Chondrocyte (in vitro differentiated cells): ENCODE data around the gene COL8A1. TPM values are rescaled to one million over a fixed set of nuclear protein-coding genes. Genes with fewer than 3 reads are reported as not detected.

Experiments used
- DNase-seq: peaks from one replicate; pipeline ENCODE4 v3.0.0; 2021; ENCODE audit warnings: mixed read lengths, low spot score
- H3K27ac Mint-ChIP-seq: one replicate; pipeline ENCODE4 v1.8.0; 2021; ENCODE audit warnings: mild to moderate bottlenecking, moderate library complexity, mixed read lengths; ENCODE audit not compliant: unreplicated experiment
- H3K27me3 Mint-ChIP-seq: 2 replicates; pipeline ENCODE4 v1.8.0; 2021; ENCODE audit warnings: low read depth, mixed read lengths
- H3K36me3 Mint-ChIP-seq: 2 replicates; pipeline ENCODE4 v1.8.0; 2021; ENCODE audit warnings: low read depth, mixed read lengths
- H3K4me1 Mint-ChIP-seq: 2 replicates; pipeline ENCODE4 v1.8.0; 2021; ENCODE audit warnings: low read depth, mild to moderate bottlenecking, mixed read lengths
- H3K4me3 Mint-ChIP-seq: one replicate; pipeline ENCODE4 v1.8.0; 2021; ENCODE audit warnings: mild to moderate bottlenecking, moderate library complexity, mixed read lengths; ENCODE audit not compliant: unreplicated experiment
- H3K9me3 Mint-ChIP-seq: 2 replicates; pipeline ENCODE4 v1.8.0; 2021; ENCODE audit warnings: low read depth, mixed read lengths
- CTCF ChIP-seq: fragments of 200-600 bp; sonication (generic); IDR thresholded peaks from 2 replicates; pipeline ENCODE4 v1.5.0; 2021; ENCODE audit warnings: antibody characterized with exemption, mild to moderate bottlenecking, moderate library complexity
- total RNA-seq: library from RNA; stranded (reverse); gene quantifications from 3 replicates; pipeline ENCODE4 v1.2.1, GENCODE V29; 2021

The COL8A1 gene
- total RNA-seq, 1 donor from 2014 or later = 2,343 TPM

GRCh38 chr3:99678896-99679295 lies 40.5 kb downstream of the COL8A1 start:
- TF ChIP-seq CTCF = no peak
- H3K36me3 Mint-ChIP-seq = peaks cover 58% of the 10 kb centered on the region
- no peaks in the 10 kb centered on the region for H3K27me3 Mint-ChIP-seq

GRCh38 chr3:99681512-99681911 lies 43.1 kb downstream of the COL8A1 start:
- H3K9me3 Mint-ChIP-seq = no peaks in the 10 kb centered on the region
- peaks cover 58% of the 10 kb centered on the region for H3K36me3 Mint-ChIP-seq
- H3K27ac Mint-ChIP-seq = peak overlapping the region; percentile 80
- no peak for TF ChIP-seq CTCF
- no peak overlapping the region for H3K4me3 Mint-ChIP-seq
- H3K27me3 Mint-ChIP-seq = no peaks in the 10 kb centered on the region
- no peak for DNase-seq
- peaks cover 91% of the 10 kb centered on the region for H3K4me1 Mint-ChIP-seq

More at GRCh38 chr3:99678896-99679295, 40.5 kb downstream of the COL8A1 start:
- DNase-seq = no peak
- no peaks in the 10 kb centered on the region for H3K9me3 Mint-ChIP-seq
- peak overlapping the region; percentile 89 for H3K27ac Mint-ChIP-seq
- no peak overlapping the region for H3K4me3 Mint-ChIP-seq
- peaks cover 92% of the 10 kb centered on the region for H3K4me1 Mint-ChIP-seq

GRCh38 chr3:99681976-99682375 lies 43.6 kb downstream of the COL8A1 start:
- Mint-ChIP-seq H3K4me1 (peaks cover 92% of the 10 kb centered on the region), H3K27me3 (no peaks in the 10 kb centered on the region), H3K36me3 (peaks cover 57% of the 10 kb centered on the region), H3K9me3 (no peaks in the 10 kb centered on the region), H3K4me3 (no peak overlapping the region), H3K27ac (peak overlapping the region; percentile 60)
- DNase-seq = no peak
- no peak for TF ChIP-seq CTCF

GRCh38 chr3:99683465-99683864 lies 45.1 kb downstream of the COL8A1 start:
- Mint-ChIP-seq H3K9me3 (no peaks in the 10 kb centered on the region), H3K27ac (peak overlapping the region; percentile 77), H3K27me3 (no peaks in the 10 kb centered on the region), H3K4me1 (peaks cover 91% of the 10 kb centered on the region), H3K36me3 (peaks cover 55% of the 10 kb centered on the region), H3K4me3 (no peak overlapping the region)
- TF ChIP-seq CTCF = no peak
- DNase-seq = no peak

GRCh38 chr3:99683876-99684275 lies 45.5 kb downstream of the COL8A1 start:
- no peaks in the 10 kb centered on the region for H3K9me3 Mint-ChIP-seq
- H3K36me3 Mint-ChIP-seq = peaks cover 55% of the 10 kb centered on the region
- H3K4me3 Mint-ChIP-seq = no peak overlapping the region
- no peak for TF ChIP-seq CTCF
- H3K27me3 Mint-ChIP-seq = no peaks in the 10 kb centered on the region
- no peak for DNase-seq
- peaks cover 91% of the 10 kb centered on the region for H3K4me1 Mint-ChIP-seq
- peak overlapping the region; percentile 77 for H3K27ac Mint-ChIP-seq
